ENCODE measurements around the gene XXYLT1.

Gene XXYLT1

DNA sequence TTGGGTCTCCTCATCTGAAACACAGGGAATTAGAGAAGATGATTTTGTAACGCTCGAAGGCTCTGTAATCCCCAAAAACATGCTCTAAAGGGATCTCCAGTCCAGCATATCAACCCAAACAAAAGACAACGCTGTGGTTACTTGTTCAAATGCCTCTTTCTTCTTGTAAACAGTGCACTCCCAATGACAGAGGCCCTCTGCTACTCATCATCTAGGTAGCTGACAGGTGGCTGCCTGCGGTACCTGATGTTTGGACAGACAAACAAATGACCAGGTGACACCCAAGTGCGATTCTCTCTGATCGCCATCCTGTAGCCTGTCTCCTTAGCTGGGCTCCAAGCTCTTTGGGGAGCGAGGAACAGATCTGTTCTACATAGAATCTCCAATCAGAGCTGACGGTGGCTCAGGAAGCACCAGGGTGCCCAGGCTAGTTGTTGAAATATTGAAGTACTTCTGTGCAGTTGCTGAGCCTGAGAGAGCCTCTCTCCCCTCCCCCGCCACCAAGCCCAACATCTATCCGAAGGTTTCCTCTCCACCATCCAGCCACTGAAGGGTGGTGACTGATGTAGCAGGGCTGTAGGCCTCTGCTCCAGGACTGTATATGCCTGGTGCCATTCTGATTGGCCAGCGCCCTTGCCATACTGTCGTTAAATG is 238.7 kb downstream of the XXYLT1 start:
- Mint-ChIP-seq H3K4me3 (no peak overlapping the region), H3K27me3 (ENCODE audit: low read depth, poor library complexity) (peaks cover 26% of the 10 kb centered on the region), H3K36me3 (ENCODE audit: low read depth) (no peaks in the 10 kb centered on the region), H3K9me3 (peaks cover 3% of the 10 kb centered on the region), H3K27ac (no peak overlapping the region), H3K4me1 (peaks cover 37% of the 10 kb centered on the region)
- TF ChIP-seq CTCF (IDR thresholded peaks at IDR 0.05): no peak
- no peak for DNase-seq

DNA sequence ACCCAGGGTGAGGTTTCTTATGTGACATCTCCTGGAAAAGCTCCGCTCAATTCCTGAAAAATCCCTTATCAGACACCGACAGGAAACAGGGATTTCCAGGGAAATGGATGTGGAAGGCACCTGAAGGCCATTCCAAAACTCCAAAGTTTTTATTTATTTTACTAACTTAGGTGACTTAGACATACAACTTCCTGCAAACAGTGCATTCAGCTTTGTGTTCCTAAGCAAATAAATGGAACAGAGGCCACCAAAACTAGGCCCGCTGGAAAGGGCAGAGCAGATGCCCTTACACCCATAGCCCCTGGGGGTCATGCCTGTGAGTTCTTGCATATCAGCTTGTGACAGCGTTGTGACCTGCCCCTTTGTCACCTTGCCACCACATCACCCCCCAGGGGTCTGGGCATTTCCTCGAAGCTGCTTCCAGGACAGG is 239.4 kb downstream of the XXYLT1 start:
- peaks cover 26% of the 10 kb centered on the region for H3K27me3 Mint-ChIP-seq (ENCODE audit: low read depth, poor library complexity)
- H3K27ac Mint-ChIP-seq: no peak overlapping the region
- DNase-seq: no peak
- no peak for TF ChIP-seq CTCF (IDR thresholded peaks at IDR 0.05)
- no peaks in the 10 kb centered on the region for H3K36me3 Mint-ChIP-seq (ENCODE audit: low read depth)
- H3K4me1 Mint-ChIP-seq: peaks cover 37% of the 10 kb centered on the region
- H3K4me3 Mint-ChIP-seq: no peak overlapping the region
- H3K9me3 Mint-ChIP-seq: no peaks in the 10 kb centered on the region

- H3K27ac Mint-ChIP-seq: no peak overlapping the region
- H3K4me3 Mint-ChIP-seq: no peak overlapping the region
- H3K4me1 Mint-ChIP-seq: peaks cover 37% of the 10 kb centered on the region
- no peaks in the 10 kb centered on the region for H3K36me3 Mint-ChIP-seq (ENCODE audit: low read depth)
- DNase-seq: no peak
- no peaks in the 10 kb centered on the region for H3K9me3 Mint-ChIP-seq
- peaks cover 29% of the 10 kb centered on the region for H3K27me3 Mint-ChIP-seq (ENCODE audit: low read depth, poor library complexity)
- TF ChIP-seq CTCF (IDR thresholded peaks at IDR 0.05): no peak
These were observed 240.1 kb downstream of the XXYLT1 start for GRCh38 chr3:195030791-195031321.

DNA sequence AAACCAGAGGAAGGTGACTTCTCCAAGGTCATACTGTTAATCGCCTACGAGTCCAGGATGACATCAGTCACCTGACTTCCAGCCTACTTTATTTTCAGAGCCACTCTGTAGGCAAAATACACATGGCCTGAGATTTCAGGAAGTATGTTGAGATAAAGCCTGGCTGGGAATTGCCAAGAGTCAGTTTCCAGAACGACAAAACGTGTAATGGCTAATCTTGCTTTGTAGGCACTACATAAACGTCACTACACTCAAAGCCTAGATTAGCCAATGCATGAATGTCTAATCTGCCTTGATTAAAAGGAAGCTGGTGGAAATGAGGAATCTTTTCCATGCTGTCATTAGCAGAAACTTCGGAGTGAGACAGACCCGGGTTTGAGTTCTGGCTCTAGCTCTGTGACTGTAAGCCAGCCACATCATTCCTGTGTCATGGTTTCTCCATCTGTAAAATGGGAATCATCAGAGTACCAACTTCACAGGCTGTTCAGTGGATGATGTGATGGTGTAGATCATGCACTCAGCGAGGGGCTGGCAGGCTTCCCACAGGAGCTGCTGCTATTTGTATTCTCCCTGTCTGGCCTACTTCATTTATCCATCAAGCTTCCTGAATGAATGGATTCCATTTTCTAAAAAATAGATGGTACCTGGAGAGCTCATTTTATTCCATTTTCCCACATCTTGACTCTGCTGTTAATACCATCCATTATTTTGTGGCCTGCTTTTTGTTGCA is 241.9 kb downstream of the XXYLT1 start:
- peaks cover 33% of the 10 kb centered on the region for H3K4me1 Mint-ChIP-seq
- no peak for DNase-seq

DNA sequence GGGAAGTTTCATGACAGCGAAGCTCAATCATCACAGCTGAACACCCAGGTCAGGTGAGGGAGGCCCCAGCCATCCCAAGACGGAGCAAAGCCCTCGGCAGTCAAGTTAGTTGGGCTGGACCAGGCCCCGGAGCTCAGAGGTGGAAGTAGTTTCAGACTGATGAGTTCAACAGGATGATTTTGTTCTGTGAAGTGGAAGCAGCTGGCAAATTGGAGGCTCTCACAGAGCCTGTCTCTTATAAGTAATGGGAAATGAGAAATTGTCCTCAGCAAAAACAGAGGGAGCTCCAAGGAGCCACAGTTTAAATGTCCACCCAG is 245.1 kb downstream of the XXYLT1 start:
- no peak for TF ChIP-seq CTCF (IDR thresholded peaks at IDR 0.05)
- Mint-ChIP-seq H3K27ac (no peak overlapping the region), H3K4me3 (no peak overlapping the region)

More for the DNA sequence above, 241.9 kb downstream of the XXYLT1 start:
- Mint-ChIP-seq H3K27me3 (ENCODE audit: low read depth, poor library complexity) (peaks cover 20% of the 10 kb centered on the region), H3K4me3 (no peak overlapping the region), H3K9me3 (peaks cover 9% of the 10 kb centered on the region), H3K36me3 (ENCODE audit: low read depth) (no peaks in the 10 kb centered on the region), H3K27ac (no peak overlapping the region)
- TF ChIP-seq CTCF (IDR thresholded peaks at IDR 0.05): no peak

More for the DNA sequence above, 245.1 kb downstream of the XXYLT1 start:
- Mint-ChIP-seq H3K27me3 (ENCODE audit: low read depth, poor library complexity) (peaks cover 19% of the 10 kb centered on the region), H3K9me3 (peaks cover 18% of the 10 kb centered on the region), H3K4me1 (peaks cover 6% of the 10 kb centered on the region), H3K36me3 (ENCODE audit: low read depth) (no peaks in the 10 kb centered on the region)
- DNase-seq: no peak

Measured in nephron progenitor cell (in vitro differentiated cells).